HepG2 (cell line): ENCODE results near the gene FIZ1. TPM values are rescaled to one million over a fixed set of nuclear protein-coding genes. Genes with fewer than 3 reads are reported as not detected.

Experiments used
- ATAC-seq: fragments of 200-7000 bp; cut with Tn5 transposase; 3 replicates; pipeline ENCODE4 v1.9.1; 2020; ENCODE audit warnings: mild to moderate bottlenecking, moderate library complexity
- BruUV-seq: library from RNA; stranded (reverse); fragments of 400-500 nt; replicated peaks from 2 replicates; lab custom pipeline; 2021; lab: Mats Ljungman, UMichigan
- CTCF ChIA-PET: fragments of 300-600 bp; formaldehyde crosslinking; extraction: SDS; loops from one replicate; lab custom pipeline; 2021; ENCODE audit warnings: low total read pairs, inconsistent platforms, low intra/inter-chr PET ratio; lab: Yijun Ruan, JAX
- POLR2A ChIA-PET: fragments of 350-600 bp; sonication (Branson Sonifier 250); formaldehyde crosslinking; loops from one replicate; lab custom pipeline; 2020; ENCODE audit warnings: antibody characterized with exemption, inconsistent platforms; lab: Yijun Ruan, JAX
- DNase-seq: peaks from one replicate; pipeline ENCODE4 v3.0.0-alpha.2; 2015; ENCODE audit warnings: low spot score
- FAIRE-seq: peaks from 3 replicates; lab custom pipeline; 2011; peaks lifted over from hg19 to GRCh38; lab: Jason Lieb, UNC
- H2AFZ ChIP-seq: one replicate; pipeline ENCODE4 v1.6.1; 2011; ENCODE audit warnings: low read length, inconsistent platforms
- H3K27ac ChIP-seq: fragments of 300-600 bp; 3 replicates; pipeline ENCODE4 v1.8.0; 2011; ENCODE audit warnings: mixed run types, mild to moderate bottlenecking, mixed read lengths, low read length, inconsistent platforms; ENCODE audit not compliant: insufficient read depth; ENCODE audit errors: extremely low read length
- H3K27me3 ChIP-seq, 2 experiments: fragments of 200-600 bp in 1 of 2; 2 replicates in 1 of 2; 3 replicates in 1 of 2; pipeline versions ENCODE4 v1.6.0 to v1.8.0; 2011; ENCODE audit warnings: low read length in 2 of 2, mild to moderate bottlenecking in 2 of 2, moderate library complexity in 2 of 2, inconsistent platforms in 1 of 2; ENCODE audit not compliant: insufficient read depth in 2 of 2, control insufficient read depth in 1 of 2
- H3K36me3 ChIP-seq, 2 experiments: fragments of 200-600 bp in 1 of 2; replicated peaks in 1 of 2; 2 replicates in 1 of 2; 3 replicates in 1 of 2; pipeline versions ENCODE4 v1.5.1 to v1.8.0; 2011; ENCODE audit warnings: low read length in 2 of 2, inconsistent platforms in 1 of 2; ENCODE audit not compliant: insufficient read depth in 2 of 2, control insufficient read depth in 1 of 2
- H3K4me1 ChIP-seq: 2 replicates; pipeline ENCODE4 v1.5.1; 2012; ENCODE audit warnings: low read length, inconsistent platforms; ENCODE audit not compliant: insufficient read depth
- H3K4me2 ChIP-seq: 2 replicates; pipeline ENCODE4 v1.6.0; 2011; ENCODE audit warnings: low read depth, low read length, inconsistent platforms
- H3K4me3 ChIP-seq, 3 experiments: fragments of 200-600 bp in 1 of 3; sonication (generic), shearing (Covaris generic) in 1 of 3; replicated peaks in 1 of 3; 2 replicates each; pipeline ENCODE4 v1.5.1; 2011 to 2016; ENCODE audit warnings: low read length in 3 of 3, inconsistent platforms in 2 of 3, low read depth in 2 of 3, mild to moderate bottlenecking in 2 of 3, control low read depth in 1 of 3, mixed read lengths in 1 of 3; ENCODE audit not compliant: insufficient read depth in 1 of 3
- H3K79me2 ChIP-seq: one replicate; pipeline ENCODE4 v1.6.1; 2011; ENCODE audit warnings: low read length, inconsistent platforms; ENCODE audit not compliant: insufficient read depth
- H3K9ac ChIP-seq: 2 replicates; pipeline ENCODE4 v1.6.0; 2011; ENCODE audit warnings: mild to moderate bottlenecking, low read depth, low read length, inconsistent platforms; ENCODE audit not compliant: insufficient read depth
- H3K9me3 ChIP-seq: 2 replicates; pipeline ENCODE4 v1.5.1; 2012; ENCODE audit warnings: mild to moderate bottlenecking, low read length
- H4K20me1 ChIP-seq: 2 replicates; pipeline ENCODE4 v1.6.0; 2011; ENCODE audit warnings: inconsistent platforms, mild to moderate bottlenecking, low read length, moderate library complexity; ENCODE audit not compliant: insufficient read depth
- CBX2 ChIP-seq, 2 experiments: fragments of 200-600 bp in 1 of 2; sonication (generic); formaldehyde crosslinking in 1 of 2; IDR thresholded peaks; 2 replicates each; pipeline versions ENCODE4 v1.7.0 to v1.8.1; 2018 to 2022; ENCODE audit warnings: low read depth in 2 of 2, low read length in 1 of 2, mild to moderate bottlenecking in 1 of 2, missing genetic modification reagents in 1 of 2
- DNMT3B ChIP-seq: conservative IDR thresholded peaks from 2 replicates; pipeline ENCODE4 v1.6.1; 2016; ENCODE audit warnings: missing biosample characterization, control low read depth
- HHEX ChIP-seq: IDR thresholded peaks from 2 replicates; pipeline ENCODE4 v1.6.1; 2016; ENCODE audit warnings: control low read depth
- IRX3 ChIP-seq: sonication (generic); formaldehyde crosslinking; IDR thresholded peaks from 2 replicates; pipeline ENCODE4 v1.8.1; 2023; ENCODE audit warnings: mild to moderate bottlenecking, low read depth, missing genetic modification reagents, borderline replicate concordance
- KDM5B ChIP-seq: sonication (generic); formaldehyde crosslinking; IDR thresholded peaks from 2 replicates; pipeline ENCODE4 v1.4.0; 2020; ENCODE audit warnings: missing genetic modification reagents, mild to moderate bottlenecking, borderline replicate concordance
- MAZ ChIP-seq, 2 experiments: sonication (generic) in 1 of 2; formaldehyde crosslinking in 1 of 2; IDR thresholded peaks; 2 replicates each; pipeline versions ENCODE4 v1.5.0 to v1.6.1; 2012 to 2020; ENCODE audit warnings: low read depth in 2 of 2, mild to moderate bottlenecking in 2 of 2, borderline replicate concordance in 1 of 2, improper control_type of control experiment in 1 of 2, low read length in 1 of 2, missing genetic modification reagents in 1 of 2, moderate library complexity in 1 of 2
- POLR2AphosphoS2 ChIP-seq: IDR thresholded peaks from 2 replicates; pipeline ENCODE4 v1.6.1; 2011; ENCODE audit warnings: low read depth, low read length, improper control_type of control experiment
- SAFB2 ChIP-seq: sonication (generic); formaldehyde crosslinking; IDR thresholded peaks from 2 replicates; pipeline ENCODE4 v1.5.1; 2020; ENCODE audit warnings: missing genetic modification reagents, low read depth, mild to moderate bottlenecking, borderline replicate concordance
- TP53 ChIP-seq: sonication (generic); formaldehyde crosslinking; conservative IDR thresholded peaks from 2 replicates; pipeline ENCODE4 v1.4.0; 2020; ENCODE audit warnings: missing genetic modification reagents
- ZKSCAN1 ChIP-seq: fragments of 150-350 bp; IDR thresholded peaks from 2 replicates; pipeline ENCODE4 v1.6.1; 2014; ENCODE audit warnings: low read length
- ZMAT3 ChIP-seq: sonication (generic); formaldehyde crosslinking; conservative IDR thresholded peaks from 2 replicates; pipeline ENCODE4 v1.7.0; 2021; ENCODE audit warnings: missing genetic modification reagents
- ZNF329 ChIP-seq: sonication (generic); formaldehyde crosslinking; IDR thresholded peaks from 2 replicates; pipeline ENCODE4 v1.9.0; 2021; ENCODE audit warnings: low read depth, mild to moderate bottlenecking, missing genetic modification reagents
- ZNF430 ChIP-seq: sonication (generic); formaldehyde crosslinking; IDR thresholded peaks from 2 replicates; pipeline ENCODE4 v1.9.0; 2021; ENCODE audit warnings: mild to moderate bottlenecking, missing genetic modification reagents
- WGBS: methylation state at CpG from one replicate; pipeline ENCODE4 v1.1.6; 2017; ENCODE audit warnings: low lambda C conversion rate; 5-methylcytosine and 5-hydroxymethylcytosine counted together
- in situ Hi-C: cut with HindIII; loops from 2 replicates; pipeline ENCODE4 v1.10.0; 2017; ENCODE audit warnings: low pct_unique_long_range_greater_than_20kb; ENCODE audit not compliant: extremely low pct_ligation_motif_present
- intact Hi-C: fragments of 100-400 bp; cut with micrococcal nuclease; formaldehyde crosslinking; loops from one replicate; pipeline ENCODE4 v1.10.0; 2022; ENCODE audit not compliant: unreplicated experiment
- polyA plus RNA-seq, 8 experiments: library from polyadenylated mRNA; depleted of rRNA in 3 of 8; stranded (reverse) in 7 of 8; unstranded in 1 of 8; fragments of >200 nt; fragmentation: Illumina TruSeq in 4 of 8; extraction: Trizol in 4 of 8; gene quantifications; 2 replicates each; pipeline versions ENCODE4 v1.2.1 to v1.2.3, GENCODE V29; 2011 to 2016; ENCODE audit warnings: low read depth in 4 of 8, missing spikeins in 1 of 8, mixed read lengths in 1 of 8; ENCODE audit not compliant: insufficient read depth in 1 of 8
- total RNA-seq, 5 experiments: library from RNA; depleted of rRNA; stranded (reverse); fragments of >200 nt; fragmentation: Illumina TruSeq; extraction: Trizol; gene quantifications; 2 replicates each; pipeline ENCODE4 v1.2.3, GENCODE V29; 2016; ENCODE audit warnings: low read depth in 1 of 5
- TF ChIP-seq, protein P1 (sequence below): IDR thresholded peaks from 2 replicates; pipeline ENCODE4 v1.6.1; 2018; ENCODE audit warnings: missing genetic modification reagents, mild to moderate bottlenecking, missing compliant biosample characterization
- TF ChIP-seq, protein P2 (sequence below): sonication (generic); formaldehyde crosslinking; IDR thresholded peaks from 2 replicates; pipeline ENCODE4 v1.8.1; 2023; ENCODE audit warnings: missing genetic modification reagents, mild to moderate bottlenecking, borderline replicate concordance
- TF ChIP-seq, protein P3 (sequence below): sonication (generic); formaldehyde crosslinking; IDR thresholded peaks from 2 replicates; pipeline ENCODE4 v1.5.1; 2020; ENCODE audit warnings: missing genetic modification reagents, mild to moderate bottlenecking, borderline replicate concordance
- TF ChIP-seq, protein P4 (sequence below): sonication (generic); formaldehyde crosslinking; IDR thresholded peaks from 2 replicates; pipeline ENCODE4 v1.4.0; 2020; ENCODE audit warnings: missing genetic modification reagents

The FIZ1 gene
- total and polyA plus RNA-seq, 2 of the 13 experiments (the other 11 are each of a cell fraction or from before 2014, with no cell fraction given), result 3.6 to 5.9 TPM

DNA sequence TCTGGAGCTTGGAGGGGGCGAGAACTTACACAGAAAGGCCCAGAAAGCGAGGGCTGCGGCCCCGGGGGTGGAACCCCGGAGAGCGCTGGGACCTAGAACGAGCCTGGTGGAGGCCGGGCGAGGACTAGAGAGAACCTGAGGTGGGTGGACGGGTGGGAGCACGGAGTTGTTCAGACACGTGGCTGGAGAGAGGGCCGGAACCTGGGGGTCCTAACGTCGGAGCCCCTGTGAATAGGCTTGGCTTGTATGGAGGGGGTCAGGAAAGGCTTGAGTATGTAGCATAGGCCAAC is 44.5 kb upstream of the FIZ1 start:
- DNase-seq (no peak), FAIRE-seq (no peak), ATAC-seq (peak; percentile 1)
- H3K9me3 ChIP-seq, result no peaks in the 10 kb centered on the region
- peaks cover 41% of the 10 kb centered on the region for H3K79me2 ChIP-seq
- intact Hi-C loops, result no loop called here
- peak overlapping the region; percentile 84 for H3K9ac ChIP-seq
- ChIA-PET CTCF (interaction anchor here (1.7 kb wide), 1 partner anchor 12 kb away, joined by 4 read pairs; no protein-coding TSS in a partner anchor), POLR2A (interaction anchor here (2.4 kb wide), 1 partner anchor 11 kb away, joined by 10 read pairs; the partner anchor contains the start of gene U2AF2)
- H3K27me3 ChIP-seq, result no peaks in the 10 kb centered on the region; a peak in 1 of 5 replicates
- H3K27ac ChIP-seq, result peak overlapping the region; percentile 79
- in situ Hi-C loops, result no loop called here
- BruUV-seq, result no TSS peak
- peaks cover 0 to 10% of the 10 kb centered on the region in 2 experiments; a peak in 2 of 5 replicates for H3K36me3 ChIP-seq
- no peaks in the 10 kb centered on the region for H4K20me1 ChIP-seq
- peak overlapping the region; percentile 92 to 96 (median 92) for H3K4me3 ChIP-seq
- WGBS, result 4% methylated on average over 12 of the region's 15 CpGs
- H2AFZ ChIP-seq, result no peak overlapping the region
- peaks cover 61% of the 10 kb centered on the region for H3K4me1 ChIP-seq
- H3K4me2 ChIP-seq, result peak overlapping the region; percentile 84
- TF ChIP-seq, protein P1, sequence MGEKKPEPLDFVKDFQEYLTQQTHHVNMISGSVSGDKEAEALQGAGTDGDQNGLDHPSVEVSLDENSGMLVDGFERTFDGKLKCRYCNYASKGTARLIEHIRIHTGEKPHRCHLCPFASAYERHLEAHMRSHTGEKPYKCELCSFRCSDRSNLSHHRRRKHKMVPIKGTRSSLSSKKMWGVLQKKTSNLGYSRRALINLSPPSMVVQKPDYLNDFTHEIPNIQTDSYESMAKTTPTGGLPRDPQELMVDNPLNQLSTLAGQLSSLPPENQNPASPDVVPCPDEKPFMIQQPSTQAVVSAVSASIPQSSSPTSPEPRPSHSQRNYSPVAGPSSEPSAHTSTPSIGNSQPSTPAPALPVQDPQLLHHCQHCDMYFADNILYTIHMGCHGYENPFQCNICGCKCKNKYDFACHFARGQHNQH (CRISPR knock-in tag), result no peak
- peak; percentile 54; the same call in 1 of the 2 replicates for TF ChIP-seq ZMAT3 (CRISPR knock-in tag)
- TF ChIP-seq, protein P2, sequence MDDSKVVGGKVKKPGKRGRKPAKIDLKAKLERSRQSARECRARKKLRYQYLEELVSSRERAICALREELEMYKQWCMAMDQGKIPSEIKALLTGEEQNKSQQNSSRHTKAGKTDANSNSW (CRISPR knock-in tag), result no peak
- no peak for TF ChIP-seq HHEX (CRISPR knock-in tag)
- TF ChIP-seq TP53, result no peak
- TF ChIP-seq, protein P3, sequence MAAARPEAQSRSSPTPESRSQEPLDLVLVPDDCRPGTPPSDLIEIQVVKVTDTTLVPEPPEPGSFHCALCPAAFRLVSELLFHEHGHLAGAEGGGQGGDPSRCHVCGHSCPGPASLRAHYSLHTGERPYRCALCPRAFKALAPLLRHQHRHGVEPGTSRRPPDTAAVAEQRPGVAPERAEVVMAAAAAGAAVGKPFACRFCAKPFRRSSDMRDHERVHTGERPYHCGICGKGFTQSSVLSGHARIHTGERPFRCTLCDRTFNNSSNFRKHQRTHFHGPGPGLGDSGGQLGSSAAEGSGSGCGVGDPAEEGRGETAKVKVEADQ (CRISPR knock-in tag), result no peak
- TF ChIP-seq MAZ (IDR thresholded peaks at IDR 0.05; ENCODE audit: borderline replicate concordance, low read depth, low read length), result no peak
- TF ChIP-seq MAZ (CRISPR knock-in tag; IDR thresholded peaks at IDR 0.05; ENCODE audit: low read depth), result 0 out of 2 replicates have a peak, but pooled peaks have one; percentile 2
- no peak for TF ChIP-seq SAFB2 (CRISPR knock-in tag)
- no peak for TF ChIP-seq ZNF329 (CRISPR knock-in tag)
- no peak for TF ChIP-seq ZKSCAN1
- no peak for TF ChIP-seq IRX3 (CRISPR knock-in tag)
- TF ChIP-seq, protein P4, sequence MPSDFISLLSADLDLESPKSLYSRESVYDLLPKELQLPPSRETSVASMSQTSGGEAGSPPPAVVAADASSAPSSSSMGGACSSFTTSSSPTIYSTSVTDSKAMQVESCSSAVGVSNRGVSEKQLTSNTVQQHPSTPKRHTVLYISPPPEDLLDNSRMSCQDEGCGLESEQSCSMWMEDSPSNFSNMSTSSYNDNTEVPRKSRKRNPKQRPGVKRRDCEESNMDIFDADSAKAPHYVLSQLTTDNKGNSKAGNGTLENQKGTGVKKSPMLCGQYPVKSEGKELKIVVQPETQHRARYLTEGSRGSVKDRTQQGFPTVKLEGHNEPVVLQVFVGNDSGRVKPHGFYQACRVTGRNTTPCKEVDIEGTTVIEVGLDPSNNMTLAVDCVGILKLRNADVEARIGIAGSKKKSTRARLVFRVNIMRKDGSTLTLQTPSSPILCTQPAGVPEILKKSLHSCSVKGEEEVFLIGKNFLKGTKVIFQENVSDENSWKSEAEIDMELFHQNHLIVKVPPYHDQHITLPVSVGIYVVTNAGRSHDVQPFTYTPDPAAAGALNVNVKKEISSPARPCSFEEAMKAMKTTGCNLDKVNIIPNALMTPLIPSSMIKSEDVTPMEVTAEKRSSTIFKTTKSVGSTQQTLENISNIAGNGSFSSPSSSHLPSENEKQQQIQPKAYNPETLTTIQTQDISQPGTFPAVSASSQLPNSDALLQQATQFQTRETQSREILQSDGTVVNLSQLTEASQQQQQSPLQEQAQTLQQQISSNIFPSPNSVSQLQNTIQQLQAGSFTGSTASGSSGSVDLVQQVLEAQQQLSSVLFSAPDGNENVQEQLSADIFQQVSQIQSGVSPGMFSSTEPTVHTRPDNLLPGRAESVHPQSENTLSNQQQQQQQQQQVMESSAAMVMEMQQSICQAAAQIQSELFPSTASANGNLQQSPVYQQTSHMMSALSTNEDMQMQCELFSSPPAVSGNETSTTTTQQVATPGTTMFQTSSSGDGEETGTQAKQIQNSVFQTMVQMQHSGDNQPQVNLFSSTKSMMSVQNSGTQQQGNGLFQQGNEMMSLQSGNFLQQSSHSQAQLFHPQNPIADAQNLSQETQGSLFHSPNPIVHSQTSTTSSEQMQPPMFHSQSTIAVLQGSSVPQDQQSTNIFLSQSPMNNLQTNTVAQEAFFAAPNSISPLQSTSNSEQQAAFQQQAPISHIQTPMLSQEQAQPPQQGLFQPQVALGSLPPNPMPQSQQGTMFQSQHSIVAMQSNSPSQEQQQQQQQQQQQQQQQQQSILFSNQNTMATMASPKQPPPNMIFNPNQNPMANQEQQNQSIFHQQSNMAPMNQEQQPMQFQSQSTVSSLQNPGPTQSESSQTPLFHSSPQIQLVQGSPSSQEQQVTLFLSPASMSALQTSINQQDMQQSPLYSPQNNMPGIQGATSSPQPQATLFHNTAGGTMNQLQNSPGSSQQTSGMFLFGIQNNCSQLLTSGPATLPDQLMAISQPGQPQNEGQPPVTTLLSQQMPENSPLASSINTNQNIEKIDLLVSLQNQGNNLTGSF (CRISPR knock-in tag), result no peak
- no peak for TF ChIP-seq ZNF430 (CRISPR knock-in tag)
- TF ChIP-seq POLR2AphosphoS2, result 0 out of 2 replicates have a peak, but pooled peaks have one; percentile 10
- TF ChIP-seq CBX2 (IDR thresholded peaks at IDR 0.05; ENCODE audit: low read depth, low read length), result no peak
- no peak for TF ChIP-seq CBX2 (CRISPR knock-in tag; IDR thresholded peaks at IDR 0.05; ENCODE audit: low read depth)
- 0 out of 2 replicates have a peak, but pooled peaks have one; percentile 1 for TF ChIP-seq DNMT3B
- TF ChIP-seq KDM5B (CRISPR knock-in tag), result 0 out of 2 replicates have a peak, but pooled peaks have one; percentile 10
